B cell (primary cell): ENCODE data around the gene PSKH1. TPM values are rescaled to one million over a fixed set of nuclear protein-coding genes. Genes with fewer than 3 reads are reported as not detected.

Experiments
- ATAC-seq: fragments of 200-7000 bp; cut with Tn5 transposase; one replicate; pipeline ENCODE4 v1.10.0; 2021; ENCODE audit warnings: low read depth, mild to moderate bottlenecking, moderate number of reproducible peaks, moderate library complexity
- CTCF ChIA-PET: fragments of 350-600 bp; sonication (Branson Sonifier 250); formaldehyde crosslinking; loops from one replicate; lab custom pipeline; 2021; ENCODE audit warnings: antibody characterized with exemption, inconsistent platforms; lab: Charles Lee
- POLR2A ChIA-PET: fragments of 350-600 bp; sonication (Branson Sonifier 250); formaldehyde crosslinking; loops from one replicate; lab custom pipeline; 2021; ENCODE audit warnings: antibody characterized with exemption; lab: Charles Lee
- DNase-seq: peaks from one replicate; pipeline ENCODE4 v3.0.0; 2013
- H2AFZ ChIP-seq: 2 replicates; pipeline ENCODE4 v1.6.1; 2012; ENCODE audit warnings: mild to moderate bottlenecking, low read depth, low read length; ENCODE audit not compliant: insufficient read depth, poor library complexity, severe bottlenecking
- H3K27ac ChIP-seq, 2 donors: 1 replicate in 1 of 2; 2 replicates in 1 of 2; pipeline ENCODE4 v1.5.1; 2012 to 2013; ENCODE audit warnings: low read length in 2 of 2, mild to moderate bottlenecking in 2 of 2, moderate library complexity in 1 of 2
- H3K27me3 ChIP-seq, 4 experiments: fragments of 200-600 bp in 1 of 4; sonication (generic) in 1 of 4; replicated peaks in 1 of 4; 1 replicate in 2 of 4; 2 replicates in 2 of 4; pipeline versions ENCODE4 v1.6.1 to v1.7.0; 2013 to 2016; ENCODE audit warnings: low read length in 3 of 4, mild to moderate bottlenecking in 2 of 4, mixed read lengths in 1 of 4, moderate library complexity in 1 of 4; ENCODE audit not compliant: insufficient read depth in 4 of 4, control insufficient read depth in 3 of 4; ENCODE audit errors: control extremely low read depth in 1 of 4
- H3K36me3 ChIP-seq, 2 experiments: replicated peaks in 1 of 2; 1 replicate in 1 of 2; 2 replicates in 1 of 2; pipeline versions ENCODE4 v1.6.1 to v1.7.1; 2013; ENCODE audit warnings: low read length in 1 of 2; ENCODE audit not compliant: insufficient read depth in 2 of 2, control insufficient read depth in 1 of 2; ENCODE audit errors: control extremely low read depth in 1 of 2, extremely low read depth in 1 of 2
- H3K4me1 ChIP-seq, 2 donors: fragments of 200-600 bp in 1 of 2; sonication (generic) in 1 of 2; 1 replicate in 1 of 2; 2 replicates in 1 of 2; pipeline versions ENCODE4 v1.5.1 to v1.6.1; 2013 to 2017; ENCODE audit warnings: low read length in 2 of 2; ENCODE audit not compliant: control insufficient read depth in 2 of 2, insufficient read depth in 2 of 2
- H3K4me2 ChIP-seq: replicated peaks from 2 replicates; pipeline ENCODE3; 2012; ENCODE audit warnings: mild to moderate bottlenecking, low read depth, low read length; ENCODE audit not compliant: poor library complexity, severe bottlenecking
- H3K4me3 ChIP-seq, 5 experiments: fragments of 200-600 bp in 1 of 5; sonication (generic) in 1 of 5; 1 replicate in 3 of 5; 2 replicates in 2 of 5; pipeline versions ENCODE4 v1.5.1 to v1.7.0; 2011 to 2016; ENCODE audit warnings: low read length in 4 of 5, mild to moderate bottlenecking in 4 of 5, low read depth in 2 of 5, control low read depth in 1 of 5, moderate library complexity in 1 of 5; ENCODE audit not compliant: insufficient read depth in 1 of 5; ENCODE audit errors: control extremely low read depth in 1 of 5, extremely low read depth in 1 of 5
- H3K79me2 ChIP-seq: fragments of 200-600 bp; sonication (generic); one replicate; pipeline ENCODE4 v1.6.0; 2016; ENCODE audit warnings: low read length; ENCODE audit not compliant: control insufficient read depth, insufficient read depth
- H3K9ac ChIP-seq: fragments of 200-600 bp; sonication (generic); 2 replicates; pipeline ENCODE4 v1.6.1; 2017; ENCODE audit warnings: mild to moderate bottlenecking, low read length, moderate library complexity
- H3K9me3 ChIP-seq, 3 donors: one replicate each; pipeline versions ENCODE4 v1.6.1 to v1.7.1; 2013; ENCODE audit warnings: low read length in 2 of 3; ENCODE audit not compliant: control insufficient read depth in 2 of 3, insufficient read depth in 1 of 3; ENCODE audit errors: control extremely low read depth in 1 of 3
- H4K20me1 ChIP-seq: 2 replicates; pipeline ENCODE4 v1.6.0; 2012; ENCODE audit warnings: mild to moderate bottlenecking, low read length; ENCODE audit not compliant: insufficient read depth, control insufficient read depth, poor library complexity, severe bottlenecking
- H3K27ac Mint-ChIP-seq: one replicate; pipeline ENCODE4 v1.8.0; 2021; ENCODE audit warnings: mixed read lengths
- H3K27me3 Mint-ChIP-seq: one replicate; pipeline ENCODE4 v1.8.0; 2021; ENCODE audit warnings: mixed read lengths
- H3K4me1 Mint-ChIP-seq: one replicate; pipeline ENCODE4 v1.8.0; 2021; ENCODE audit warnings: mixed read lengths
- H3K4me3 Mint-ChIP-seq: one replicate; pipeline ENCODE4 v1.8.0; 2021; ENCODE audit warnings: mixed read lengths
- H3K9me3 Mint-ChIP-seq: one replicate; pipeline ENCODE4 v1.8.0; 2022; ENCODE audit warnings: mixed read lengths; ENCODE audit not compliant: insufficient read depth
- CTCF ChIP-seq: fragments of 200-600 bp; IDR thresholded peaks from one replicate; pipeline ENCODE4 v1.8.0; 2022; ENCODE audit warnings: antibody characterized with exemption, mild to moderate bottlenecking
- EZH2 ChIP-seq: IDR thresholded peaks from 2 replicates; pipeline ENCODE4 v1.6.1; 2012; ENCODE audit warnings: borderline replicate concordance, low read depth, mild to moderate bottlenecking, moderate library complexity, low read length; ENCODE audit not compliant: insufficient read depth, poor library complexity, severe bottlenecking
- WGBS: methylation state at CpG from one replicate; pipeline ENCODE4 v1.1.5; 2013; ENCODE audit warnings: missing lambda C conversion rate; ENCODE audit not compliant: insufficient coverage; 5-methylcytosine and 5-hydroxymethylcytosine counted together
- intact Hi-C: fragments of 100-400 bp; cut with micrococcal nuclease; formaldehyde crosslinking; loops from one replicate; pipeline ENCODE4 v1.10.0; 2022
- polyA plus RNA-seq: library from polyadenylated mRNA; depleted of rRNA; stranded (reverse); fragments of >200 nt; gene quantifications from 2 replicates; pipeline ENCODE4 v1.2.3, GENCODE V29; 2012
- total RNA-seq, 2 donors: library from RNA; stranded (reverse); fragments of 120-200 nt in 1 of 2; gene quantifications; 1 replicate in 1 of 2; 2 replicates in 1 of 2; pipeline versions ENCODE4 v1.2.3 to v1.2.4, GENCODE V29; 2013 to 2022

Gene PSKH1
- total and polyA plus RNA-seq, 2 donors (not counting 1 experiment from before 2014, with no cell fraction given): 20.1 to 29.1 TPM

- POLR2A ChIA-PET: no interaction called here
Measured at GRCh38 chr16:67961551-67961957, 68.5 kb downstream of the PSKH1 start.

More at GRCh38 chr16:67961551-67961957, 68.5 kb downstream of the PSKH1 start:
- CTCF ChIA-PET: interaction anchor here (1.3 to 2.5 kb wide), 2 partner anchors 20 to 285 kb away, joined by 3 to 5 read pairs; no protein-coding TSS in a partner anchor
- H3K4me1 ChIP-seq: no peaks in the 10 kb centered on the region
- H3K27me3 ChIP-seq: no peaks in the 10 kb centered on the region
- intact Hi-C loops: loop anchor here (10.0 kb wide), 1 partner anchor 263 kb away; no protein-coding TSS in a partner anchor
- WGBS: 97% methylated on average over 13 of the region's 13 CpGs
- H3K4me3 ChIP-seq: no peak overlapping the region
- DNase-seq: no peak
- no peak for TF ChIP-seq CTCF
- TF ChIP-seq EZH2: no peak
- no peak overlapping the region for H2AFZ ChIP-seq
- H3K4me1 Mint-ChIP-seq: peaks cover under 1% of the 10 kb centered on the region
- peaks cover 20% of the 10 kb centered on the region for H3K79me2 ChIP-seq
- H3K27ac Mint-ChIP-seq: no peak overlapping the region
- H3K9ac ChIP-seq: no peak overlapping the region
- peaks cover 1% of the 10 kb centered on the region for H4K20me1 ChIP-seq
- H3K27ac ChIP-seq: no peak overlapping the region
- ATAC-seq: no peak
- H3K4me3 Mint-ChIP-seq: no peak overlapping the region
- no peaks in the 10 kb centered on the region for H3K9me3 ChIP-seq
- no peaks in the 10 kb centered on the region for H3K27me3 Mint-ChIP-seq
- peaks cover 0 to 27% of the 10 kb centered on the region in 2 experiments for H3K36me3 ChIP-seq
- no peaks in the 10 kb centered on the region for H3K9me3 Mint-ChIP-seq
- H3K4me2 ChIP-seq: no peak overlapping the region
